GM10266 (cell line): ENCODE data around the gene HOXD13.

Source experiments
- DNase-seq: peaks from one replicate; pipeline ENCODE4 v3.0.0; 2012; ENCODE audit errors: extremely low spot score
- TF ChIP-seq, protein P1 (sequence below): IDR thresholded peaks from 2 replicates; pipeline ENCODE4 v1.5.1; 2012; ENCODE audit warnings: mild to moderate bottlenecking, low read depth; ENCODE audit not compliant: control insufficient read depth, insufficient read depth; ENCODE audit errors: missing control alignments

The HOXD13 gene

DNA sequence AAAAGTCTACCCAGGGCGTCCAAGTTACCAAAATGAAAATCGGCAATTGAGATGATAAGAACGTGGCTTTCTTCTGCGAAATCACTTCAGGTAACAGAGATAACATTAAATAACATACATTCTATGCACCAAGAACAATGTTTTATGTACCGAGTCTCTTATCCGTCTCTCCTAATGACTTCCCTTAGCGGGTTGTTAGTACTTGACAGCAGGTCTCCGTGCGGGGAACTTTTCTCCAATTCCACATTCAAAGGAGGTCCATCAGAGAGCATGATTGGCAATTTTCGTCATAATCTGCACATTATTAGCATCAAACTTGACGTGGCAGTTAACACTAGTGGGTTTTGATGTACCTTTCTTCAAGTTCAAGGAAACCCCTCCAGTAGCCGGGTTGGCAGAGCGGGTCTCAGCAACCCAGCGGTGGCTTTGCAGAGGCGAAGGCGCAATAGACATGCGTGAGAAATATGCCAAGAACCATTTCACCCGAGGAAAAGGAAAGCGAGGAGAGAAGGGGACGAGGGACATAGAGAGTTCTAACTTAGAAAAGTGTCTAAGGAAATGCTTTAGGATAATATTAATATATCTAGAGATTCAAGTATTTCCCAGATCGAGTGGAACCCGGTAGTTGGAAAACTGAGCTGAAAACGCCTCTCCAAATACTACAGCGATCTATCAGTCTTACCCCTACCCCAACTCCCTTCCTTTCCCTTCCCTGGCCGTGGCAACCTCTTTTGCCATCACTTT is 13.8 kb upstream of the HOXD13 start:
- TF ChIP-seq, protein P1, sequence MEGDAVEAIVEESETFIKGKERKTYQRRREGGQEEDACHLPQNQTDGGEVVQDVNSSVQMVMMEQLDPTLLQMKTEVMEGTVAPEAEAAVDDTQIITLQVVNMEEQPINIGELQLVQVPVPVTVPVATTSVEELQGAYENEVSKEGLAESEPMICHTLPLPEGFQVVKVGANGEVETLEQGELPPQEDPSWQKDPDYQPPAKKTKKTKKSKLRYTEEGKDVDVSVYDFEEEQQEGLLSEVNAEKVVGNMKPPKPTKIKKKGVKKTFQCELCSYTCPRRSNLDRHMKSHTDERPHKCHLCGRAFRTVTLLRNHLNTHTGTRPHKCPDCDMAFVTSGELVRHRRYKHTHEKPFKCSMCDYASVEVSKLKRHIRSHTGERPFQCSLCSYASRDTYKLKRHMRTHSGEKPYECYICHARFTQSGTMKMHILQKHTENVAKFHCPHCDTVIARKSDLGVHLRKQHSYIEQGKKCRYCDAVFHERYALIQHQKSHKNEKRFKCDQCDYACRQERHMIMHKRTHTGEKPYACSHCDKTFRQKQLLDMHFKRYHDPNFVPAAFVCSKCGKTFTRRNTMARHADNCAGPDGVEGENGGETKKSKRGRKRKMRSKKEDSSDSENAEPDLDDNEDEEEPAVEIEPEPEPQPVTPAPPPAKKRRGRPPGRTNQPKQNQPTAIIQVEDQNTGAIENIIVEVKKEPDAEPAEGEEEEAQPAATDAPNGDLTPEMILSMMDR = no peak
- peak; percentile 13 for DNase-seq

DNA sequence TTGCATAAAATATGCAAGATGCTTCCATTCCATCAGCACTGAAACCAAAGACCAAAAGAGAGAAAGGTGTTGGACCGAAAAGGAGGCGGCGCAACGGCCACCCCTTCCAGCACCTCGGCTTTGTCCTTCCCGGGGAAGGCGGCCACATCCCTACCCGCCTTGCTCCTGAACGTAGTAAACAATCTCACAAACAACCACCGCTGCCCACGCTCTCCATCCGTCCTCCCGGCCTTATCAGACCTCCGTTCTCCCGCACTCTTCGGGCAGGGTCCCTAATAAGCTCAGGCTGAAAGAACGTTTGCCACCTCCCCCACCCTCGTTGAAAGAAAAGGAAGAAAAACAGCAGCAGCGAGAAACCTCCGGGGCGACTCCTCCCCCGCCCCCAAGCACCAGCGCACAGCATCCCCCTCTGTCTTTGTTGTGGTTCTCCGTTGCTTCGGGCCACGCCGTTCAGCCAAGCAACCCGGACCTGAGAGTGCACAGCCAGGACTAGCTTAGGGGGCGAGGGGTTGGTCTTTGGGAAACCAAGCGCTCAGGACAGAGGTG is 13.2 kb upstream of the HOXD13 start:
- peak; percentile 62 for DNase-seq

DNA sequence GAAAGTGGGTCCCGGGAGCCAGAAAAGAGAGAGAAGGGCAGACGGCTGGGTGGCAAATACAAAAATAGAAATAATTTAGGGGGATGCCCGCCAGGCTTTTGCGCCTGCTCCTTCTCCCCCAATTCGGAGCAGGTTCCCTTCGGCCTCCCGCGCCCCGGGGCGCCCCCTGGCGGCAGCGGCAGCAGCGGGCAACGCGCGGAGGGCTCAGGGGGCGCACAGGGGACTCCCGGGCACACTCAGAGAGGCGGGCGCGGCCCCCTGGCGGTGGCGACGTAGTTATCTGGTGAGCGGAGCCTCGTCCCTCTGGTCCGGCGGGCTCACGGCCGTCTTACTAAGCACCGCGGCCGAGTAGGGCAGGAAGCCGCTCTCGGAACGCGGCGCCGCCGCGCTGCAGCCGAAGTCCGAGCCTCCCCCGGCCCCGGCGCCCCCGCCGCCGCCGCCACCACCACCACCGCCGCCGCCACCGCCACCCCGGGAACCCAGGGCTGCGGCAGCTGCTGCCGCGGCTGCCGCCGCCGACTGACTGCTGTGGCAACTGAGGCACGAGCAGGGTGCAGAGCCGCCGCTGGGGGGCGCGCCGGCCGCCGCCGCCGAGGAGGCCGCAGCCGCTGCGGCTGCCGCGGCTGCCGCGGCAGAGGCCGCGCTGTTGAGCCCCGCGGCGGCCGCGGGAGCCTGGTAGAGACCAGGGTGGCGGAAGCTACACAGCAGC is 12.5 kb upstream of the HOXD13 start:
- peak; percentile 83 for DNase-seq
- TF ChIP-seq, protein P1 = peak; percentile 47

More for the DNA sequence above, 13.2 kb upstream of the HOXD13 start:
- TF ChIP-seq, protein P1 = peak; percentile 2

DNA sequence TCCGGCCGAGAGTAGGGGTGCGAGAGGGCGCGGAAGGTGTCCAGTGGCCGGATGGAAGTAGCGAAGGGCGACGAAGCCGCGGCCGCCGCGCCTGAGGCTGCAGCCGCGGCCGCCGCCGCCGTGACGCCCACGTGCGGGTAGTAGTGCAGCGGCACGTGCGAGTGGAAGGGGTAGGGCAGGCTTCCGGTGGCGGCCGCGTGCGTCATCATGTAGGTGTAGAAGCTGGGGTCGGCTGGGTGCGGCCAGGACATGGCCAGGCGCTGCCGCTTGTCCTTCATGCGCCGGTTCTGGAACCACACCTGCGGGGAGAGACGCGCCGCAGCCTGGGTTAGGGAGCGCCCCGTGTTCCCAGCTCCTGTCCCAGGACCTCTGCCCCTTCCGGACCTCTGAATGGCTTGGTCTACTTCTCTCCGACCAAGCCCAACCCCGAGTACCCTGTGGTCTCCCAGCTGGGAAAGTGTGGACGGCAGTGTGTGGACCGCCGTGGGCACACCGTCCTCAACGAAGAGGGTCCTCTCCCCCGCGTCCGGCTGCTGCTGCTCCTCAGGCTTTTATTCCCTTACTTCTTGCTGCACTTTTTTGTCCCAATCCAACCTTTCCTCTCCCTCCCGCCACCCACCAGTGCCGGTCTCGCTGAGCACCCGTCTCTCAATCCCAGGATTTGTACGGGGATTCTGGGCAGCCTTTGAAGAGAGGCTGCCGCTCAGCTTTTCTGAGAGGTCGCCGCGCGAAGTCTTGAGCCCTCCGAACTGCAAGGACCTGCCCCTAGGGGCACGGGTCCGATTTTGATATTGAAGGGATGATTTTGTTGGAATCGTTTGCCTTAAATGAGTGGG is 11.8 kb upstream of the HOXD13 start:
- DNase-seq = no peak
- TF ChIP-seq, protein P1 = no peak

DNA sequence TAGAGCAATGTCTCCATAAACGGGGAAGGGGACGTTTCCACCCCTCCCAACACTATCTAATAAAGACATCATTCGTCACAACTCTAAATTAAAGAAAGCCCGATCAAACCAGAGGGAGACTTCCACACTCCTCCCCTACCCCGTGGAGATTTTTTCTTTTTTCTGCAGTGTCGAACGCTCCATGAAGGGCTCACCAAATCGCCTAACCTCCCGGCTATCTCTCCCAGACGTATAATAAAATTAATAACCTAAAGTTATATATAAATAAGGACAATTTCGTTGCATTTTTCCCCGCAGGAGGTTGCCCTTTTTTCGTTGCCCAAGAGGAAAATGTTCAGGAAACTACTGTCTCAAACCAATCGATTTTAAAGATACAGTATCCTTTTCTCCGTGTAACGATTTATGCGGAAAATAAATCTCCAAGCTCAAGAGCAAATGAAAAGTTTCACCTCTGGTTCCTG is 11.1 kb upstream of the HOXD13 start:
- DNase-seq = peak; percentile 41
- TF ChIP-seq, protein P1 = no peak

DNA sequence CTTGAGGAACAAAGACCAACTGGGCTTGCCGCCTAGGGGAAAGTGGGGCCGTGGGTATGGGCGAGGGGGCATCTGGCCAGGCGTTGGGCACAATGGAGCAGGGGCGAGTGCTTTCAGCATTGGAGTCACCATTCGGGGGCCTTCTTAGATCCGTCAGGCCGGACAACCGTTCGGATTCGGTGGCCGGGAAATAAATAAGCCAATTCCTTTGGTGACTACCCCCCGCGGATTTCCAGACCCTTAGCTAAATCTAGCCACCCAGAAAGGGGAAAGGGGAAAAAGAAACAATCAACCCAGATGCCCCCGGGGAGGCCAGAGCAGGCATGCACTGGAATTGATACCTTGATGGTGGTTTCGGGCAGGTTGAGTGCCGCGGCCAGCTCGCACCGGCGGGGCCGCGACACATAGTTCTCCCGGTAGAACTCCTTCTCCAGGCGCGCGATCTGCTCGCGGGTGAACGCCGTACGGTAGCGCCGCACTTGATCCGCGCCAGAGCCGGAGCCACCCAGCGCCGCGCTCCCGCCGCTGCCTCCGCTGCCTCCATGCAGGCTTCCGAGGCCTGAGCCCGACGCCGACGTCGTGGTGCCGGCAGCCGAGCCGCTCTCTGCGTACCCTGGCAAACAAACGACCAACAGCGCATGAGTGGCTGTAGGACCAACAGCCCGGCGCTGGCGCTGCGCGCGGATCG is 10.5 kb upstream of the HOXD13 start:
- TF ChIP-seq, protein P1 = no peak
- DNase-seq = peak; percentile 45
